CD4-positive, alpha-beta T cell treated with Interleukin-2 at 100 ng/mL for 4 hours (primary cell): Measurements from ENCODE around the gene CCDC91.
"Not testable (repeated sequence)": the region's sequence is repeated elsewhere in the genome, so short reads cannot be mapped to it uniquely, and the experiment has no call there.

Experiments used
- DNase-seq: peaks from one replicate; pipeline ENCODE4 v3.0.0-alpha.2; 2020; ENCODE audit warnings: low spot score

CCDC91 gene

GRCh38 chr12:28290262-28290661 is 100.0 kb downstream of the CCDC91 start:
- DNase-seq, result no peak

GRCh38 chr12:28292699-28293098 is 102.4 kb downstream of the CCDC91 start:
- no peak for DNase-seq

- DNase-seq, result no peak
Observed at GRCh38 chr12:28294300-28294699, 104.0 kb downstream of the CCDC91 start.

- no peak for DNase-seq
Observed at GRCh38 chr12:28296287-28296686, 106.0 kb downstream of the CCDC91 start.

- no peak for DNase-seq
Observed at GRCh38 chr12:28303192-28303591, 112.9 kb downstream of the CCDC91 start.

- DNase-seq, result no peak
Observed at GRCh38 chr12:28306535-28306934, 116.3 kb downstream of the CCDC91 start.

- no peak for DNase-seq
Observed at GRCh38 chr12:28308891-28309290, 118.6 kb downstream of the CCDC91 start.

- DNase-seq, result no peak
Observed at GRCh38 chr12:28313631-28314030, 123.4 kb downstream of the CCDC91 start.

GRCh38 chr12:28316049-28316448 is 125.8 kb downstream of the CCDC91 start:
- DNase-seq, result no peak

GRCh38 chr12:28318273-28318672 is 128.0 kb downstream of the CCDC91 start:
- no peak for DNase-seq

GRCh38 chr12:28320353-28320752 is 130.1 kb downstream of the CCDC91 start:
- no peak for DNase-seq

- no peak for DNase-seq
Observed at GRCh38 chr12:28327722-28328121, 137.5 kb downstream of the CCDC91 start.

- DNase-seq, result no peak
Observed at GRCh38 chr12:28328967-28329366, 138.7 kb downstream of the CCDC91 start.

GRCh38 chr12:28329727-28330126 is 139.5 kb downstream of the CCDC91 start:
- not testable (repeated sequence) for DNase-seq

- not testable (repeated sequence) for DNase-seq
Observed at GRCh38 chr12:28330232-28330631, 140.0 kb downstream of the CCDC91 start.

GRCh38 chr12:28331130-28331529 is 140.9 kb downstream of the CCDC91 start:
- DNase-seq, result no peak

GRCh38 chr12:28340261-28341045 is 150.2 kb downstream of the CCDC91 start:
- no peak for DNase-seq

GRCh38 chr12:28343713-28344112 is 153.5 kb downstream of the CCDC91 start:
- no peak for DNase-seq

GRCh38 chr12:28346567-28346966 is 156.3 kb downstream of the CCDC91 start:
- no peak for DNase-seq

- DNase-seq, result no peak
Observed at GRCh38 chr12:28349196-28349595, 158.9 kb downstream of the CCDC91 start.

- no peak for DNase-seq
Observed at GRCh38 chr12:28350502-28350901, 160.2 kb downstream of the CCDC91 start.

GRCh38 chr12:28351414-28351813 is 161.2 kb downstream of the CCDC91 start:
- no peak for DNase-seq

GRCh38 chr12:28355161-28355560 is 164.9 kb downstream of the CCDC91 start:
- no peak for DNase-seq

GRCh38 chr12:28360253-28360652 is 170.0 kb downstream of the CCDC91 start:
- DNase-seq, result no peak
